IMR-90 (cell line): ENCODE results near the gene GTF3C1. TPM values are rescaled to one million over a fixed set of nuclear protein-coding genes. Genes with fewer than 3 reads are reported as not detected.

ENCODE experiments used
- ATAC-seq: fragments of 200-7000 bp; cut with Tn5 transposase; 2 replicates; pipeline ENCODE4 v1.9.1; 2020; ENCODE audit warnings: low read depth, mild to moderate bottlenecking, moderate library complexity
- BruUV-seq: library from RNA; stranded (reverse); fragments of 400-500 nt; replicated peaks from 2 replicates; lab custom pipeline; 2021; lab: Mats Ljungman, UMichigan
- CTCF ChIA-PET: fragments of 300-600 bp; formaldehyde crosslinking; extraction: SDS; loops from one replicate; lab custom pipeline; 2021; ENCODE audit warnings: antibody characterized with exemption; lab: Yijun Ruan, JAX
- POLR2A ChIA-PET: fragments of 300-600 bp; sonication (Branson Sonifier 250); formaldehyde crosslinking; loops from one replicate; lab custom pipeline; 2022; ENCODE audit warnings: antibody characterized with exemption; ENCODE audit not compliant: unreplicated experiment; lab: Charles Lee
- DNase-seq: peaks from one replicate; pipeline ENCODE4 v3.0.0; 2013
- H2AFZ ChIP-seq: replicated peaks from 2 replicates; pipeline ENCODE3; 2013; ENCODE audit warnings: low read length, mild to moderate bottlenecking; ENCODE audit not compliant: poor library complexity
- H2AK5ac ChIP-seq: 2 replicates; pipeline ENCODE4 v1.6.1; 2013; ENCODE audit warnings: low read depth, low read length, inconsistent platforms
- H2AK9ac ChIP-seq: replicated peaks from 2 replicates; pipeline ENCODE3; 2013; ENCODE audit warnings: mild to moderate bottlenecking, low read depth, low read length, moderate library complexity; ENCODE audit not compliant: poor library complexity
- H2BK120ac ChIP-seq: 2 replicates; pipeline ENCODE4 v1.6.1; 2013; ENCODE audit warnings: low read depth, low read length, inconsistent platforms
- H2BK15ac ChIP-seq: 3 replicates; pipeline ENCODE4 v1.6.1; 2013; ENCODE audit warnings: low read depth, low read length, inconsistent platforms
- H2BK20ac ChIP-seq: 2 replicates; pipeline ENCODE4 v1.6.1; 2013; ENCODE audit warnings: low read depth, mild to moderate bottlenecking, inconsistent platforms, low read length, moderate library complexity
- H2BK5ac ChIP-seq: 2 replicates; pipeline ENCODE4 v1.6.1; 2013; ENCODE audit warnings: mild to moderate bottlenecking, low read depth, low read length, inconsistent platforms; ENCODE audit not compliant: poor library complexity, severe bottlenecking
- H3K14ac ChIP-seq: replicated peaks from 2 replicates; pipeline ENCODE4 v1.6.1; 2013; ENCODE audit warnings: low read depth, low read length, inconsistent platforms
- H3K18ac ChIP-seq: 2 replicates; pipeline ENCODE4 v1.6.1; 2013; ENCODE audit warnings: low read depth, low read length, control low read depth
- H3K23ac ChIP-seq: 2 replicates; pipeline ENCODE4 v1.6.1; 2013; ENCODE audit warnings: low read depth, low read length, inconsistent platforms
- H3K27ac ChIP-seq: 2 replicates; pipeline ENCODE4 v1.5.1; 2013; ENCODE audit warnings: mild to moderate bottlenecking, control low read depth, low read length; ENCODE audit not compliant: insufficient read depth
- H3K27me3 ChIP-seq: 2 replicates; pipeline ENCODE4 v1.6.1; 2013; ENCODE audit warnings: low read length; ENCODE audit not compliant: control insufficient read depth, insufficient read depth
- H3K36me3 ChIP-seq: 2 replicates; pipeline ENCODE4 v1.6.1; 2013; ENCODE audit warnings: low read length, mixed read lengths; ENCODE audit not compliant: control insufficient read depth, insufficient read depth
- H3K4ac ChIP-seq: 2 replicates; pipeline ENCODE4 v1.6.1; 2013; ENCODE audit warnings: low read depth, low read length, inconsistent platforms
- H3K4me1 ChIP-seq: 2 replicates; pipeline ENCODE4 v1.6.1; 2013; ENCODE audit warnings: low read length, mixed read lengths; ENCODE audit not compliant: control insufficient read depth, insufficient read depth
- H3K4me2 ChIP-seq: 2 replicates; pipeline ENCODE4 v1.6.1; 2013; ENCODE audit warnings: low read depth, mild to moderate bottlenecking, control low read depth, low read length, moderate library complexity
- H3K4me3 ChIP-seq: 2 replicates; pipeline ENCODE4 v1.5.1; 2013; ENCODE audit warnings: low read depth, mild to moderate bottlenecking, control low read depth, low read length, moderate library complexity; ENCODE audit not compliant: insufficient read depth
- H3K56ac ChIP-seq: 2 replicates; pipeline ENCODE4 v1.6.1; 2013; ENCODE audit warnings: low read length, inconsistent platforms; ENCODE audit not compliant: insufficient read depth; ENCODE audit errors: extremely low read depth
- H3K79me1 ChIP-seq, 2 experiments: 2 replicates each; pipeline ENCODE4 v1.6.1; 2013; ENCODE audit warnings: low read length in 2 of 2, inconsistent platforms in 1 of 2, low read depth in 1 of 2
- H3K9ac ChIP-seq: 2 replicates; pipeline ENCODE4 v1.6.1; 2013; ENCODE audit warnings: low read depth, low read length, control low read depth
- H3K9me1 ChIP-seq: 2 replicates; pipeline ENCODE4 v1.6.1; 2013; ENCODE audit warnings: low read length, inconsistent platforms; ENCODE audit not compliant: insufficient read depth
- H3K9me3 ChIP-seq: 2 replicates; pipeline ENCODE4 v1.6.1; 2013; ENCODE audit warnings: low read length; ENCODE audit not compliant: control insufficient read depth, insufficient read depth
- H4K20me1 ChIP-seq: 2 replicates; pipeline ENCODE4 v1.6.1; 2013; ENCODE audit warnings: low read length, inconsistent platforms; ENCODE audit not compliant: insufficient read depth
- H4K5ac ChIP-seq: 2 replicates; pipeline ENCODE4 v1.6.1; 2013; ENCODE audit warnings: mild to moderate bottlenecking, low read depth, low read length, control low read depth
- H4K8ac ChIP-seq, 2 experiments: 2 replicates each; pipeline ENCODE4 v1.6.1; 2013; ENCODE audit warnings: low read depth in 2 of 2, low read length in 2 of 2, control low read depth in 1 of 2, inconsistent platforms in 1 of 2
- H4K91ac ChIP-seq: 2 replicates; pipeline ENCODE4 v1.6.1; 2013; ENCODE audit warnings: low read depth, low read length, inconsistent platforms; ENCODE audit not compliant: insufficient read depth
- BHLHE40 ChIP-seq: fragments of 150-350 bp; IDR thresholded peaks from 2 replicates; pipeline ENCODE4 v1.6.1; 2016; ENCODE audit warnings: mild to moderate bottlenecking, low read depth, low read length
- CEBPB ChIP-seq: IDR thresholded peaks from 2 replicates; pipeline ENCODE4 v1.6.1; 2012; ENCODE audit warnings: low read depth, low read length, improper control_type of control experiment
- CHD1 ChIP-seq: IDR thresholded peaks from 2 replicates; pipeline ENCODE4 v1.6.1; 2012; ENCODE audit warnings: low read depth, low read length, improper control_type of control experiment
- FOS ChIP-seq: fragments of 150-350 bp; IDR thresholded peaks from 2 replicates; pipeline ENCODE4 v1.6.1; 2016; ENCODE audit warnings: low read depth, low read length
- MAFK ChIP-seq: IDR thresholded peaks from 2 replicates; pipeline ENCODE4 v1.6.1; 2012; ENCODE audit warnings: low read depth, low read length, improper control_type of control experiment
- MAZ ChIP-seq: IDR thresholded peaks from 2 replicates; pipeline ENCODE4 v1.6.1; 2012; ENCODE audit warnings: low read depth, mild to moderate bottlenecking, low read length, improper control_type of control experiment, moderate library complexity, borderline replicate concordance
- MXI1 ChIP-seq: IDR thresholded peaks from 2 replicates; pipeline ENCODE4 v1.6.1; 2012; ENCODE audit warnings: low read depth, mild to moderate bottlenecking, low read length, moderate library complexity, borderline replicate concordance
- NFE2L2 ChIP-seq: fragments of 150-350 bp; IDR thresholded peaks from 2 replicates; pipeline ENCODE4 v1.6.1; 2016; ENCODE audit warnings: low read depth, mild to moderate bottlenecking, low read length
- POLR2A ChIP-seq: IDR thresholded peaks from 2 replicates; pipeline ENCODE4 v1.6.1; 2012; ENCODE audit warnings: mild to moderate bottlenecking, low read depth, low read length
- RAD21 ChIP-seq: IDR thresholded peaks from 2 replicates; pipeline ENCODE4 v1.6.1; 2012; ENCODE audit warnings: low read length, improper control_type of control experiment
- RCOR1 ChIP-seq: IDR thresholded peaks from 2 replicates; pipeline ENCODE4 v1.6.1; 2012; ENCODE audit warnings: mild to moderate bottlenecking, low read length, improper control_type of control experiment; ENCODE audit not compliant: insufficient replicate concordance
- RFX5 ChIP-seq: IDR thresholded peaks from 2 replicates; pipeline ENCODE4 v1.8.0; 2012; ENCODE audit warnings: low read depth, mild to moderate bottlenecking, low read length, moderate library complexity
- SMC3 ChIP-seq: fragments of 150-350 bp; IDR thresholded peaks from 2 replicates; pipeline ENCODE4 v1.6.1; 2016; ENCODE audit warnings: low read depth, mild to moderate bottlenecking, antibody characterized with exemption, low read length, moderate library complexity
- WGBS, 2 experiments: methylation state at CpG; one replicate each; pipeline versions ENCODE4 v1.1.5 to v1.1.7; 2013; ENCODE audit warnings: missing lambda C conversion rate in 2 of 2; ENCODE audit not compliant: insufficient read length in 1 of 2; ENCODE audit errors: extremely low coverage in 2 of 2; 5-methylcytosine and 5-hydroxymethylcytosine counted together
- dilution Hi-C: fragments of 300-500 bp; cut with HindIII; formaldehyde crosslinking; loops from one replicate; pipeline ENCODE4 v1.14.3; 2018; ENCODE audit warnings: low sequenced_read_pairs; ENCODE audit not compliant: unreplicated experiment
- in situ Hi-C: fragments of 300-500 bp; cut with MboI; formaldehyde crosslinking; loops from 3 replicates; pipeline ENCODE4 v1.14.3; 2019; ENCODE audit warnings: low sequenced_read_pairs, inconsistent platforms, mixed read lengths
- intact Hi-C: fragments of 100-400 bp; cut with micrococcal nuclease; formaldehyde crosslinking; loops from 2 replicates; pipeline ENCODE4 v1.10.0; 2022
- polyA plus RNA-seq, 3 experiments: library from polyadenylated mRNA; depleted of rRNA; stranded (reverse); fragments of >200 nt; gene quantifications; 2 replicates each; pipeline ENCODE4 v1.2.3, GENCODE V29; 2012; ENCODE audit warnings: low replicate concordance in 1 of 3
- total RNA-seq: library from RNA; depleted of rRNA; stranded (reverse); fragments of >200 nt; gene quantifications from 2 replicates; pipeline ENCODE4 v1.2.3, GENCODE V29; 2012
- TF ChIP-seq, protein P1 (sequence below): conservative IDR thresholded peaks from 2 replicates; pipeline ENCODE4 v1.5.1; 2012; ENCODE audit warnings: mild to moderate bottlenecking, low read depth, low read length, improper control_type of control experiment
- TF ChIP-seq, protein P2 (sequence below): fragments of 150-350 bp; IDR thresholded peaks from 2 replicates; pipeline ENCODE4 v1.6.1; 2017; ENCODE audit warnings: mild to moderate bottlenecking, antibody characterized with exemption, low read length, low read depth
- TF ChIP-seq, protein P3 (sequence below): fragments of 150-350 bp; IDR thresholded peaks from 2 replicates; pipeline ENCODE4 v1.6.1; 2016; ENCODE audit warnings: low read depth, mild to moderate bottlenecking, low read length, moderate library complexity, borderline replicate concordance

Gene GTF3C1
- total and polyA plus RNA-seq, 2 of the 4 experiments (the other 2 are of a cell fraction): 50.8 to 68.1 TPM

DNA sequence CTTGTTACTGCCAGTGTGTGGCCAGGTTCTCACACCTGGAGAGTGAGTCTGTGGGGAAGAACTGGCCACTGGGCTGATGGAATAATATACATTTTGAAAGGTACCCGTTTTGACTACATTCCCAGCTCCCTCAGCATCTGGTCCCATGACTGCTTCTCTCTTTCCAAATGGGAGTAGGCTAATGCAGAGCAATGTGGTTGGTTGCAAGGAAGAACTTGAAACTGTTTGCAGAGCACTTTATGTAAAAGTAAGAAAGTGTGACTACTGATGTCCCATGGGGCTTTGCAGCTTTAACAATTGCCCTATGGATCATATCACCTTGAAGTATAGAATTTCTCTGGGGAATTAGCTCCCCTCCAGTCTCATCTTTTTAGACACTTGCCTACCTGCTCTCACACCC is 9.2 kb upstream of the GTF3C1 start:
- H3K4me3 ChIP-seq: no peak overlapping the region
- peaks cover 4% of the 10 kb centered on the region; the same call in 1 of the 2 replicates for H4K20me1 ChIP-seq
- H4K8ac ChIP-seq: no peak overlapping the region
- no peak overlapping the region for H3K23ac ChIP-seq
- WGBS, 2 experiments: no CpG with 5 or more reads among the region's 1 CpG
- H3K9me1 ChIP-seq: peaks cover 6% of the 10 kb centered on the region; the same call in 1 of the 2 replicates
- no peak overlapping the region for H3K14ac ChIP-seq
- H2BK120ac ChIP-seq: no peak overlapping the region
- no peak overlapping the region for H3K9ac ChIP-seq
- no peak overlapping the region for H4K5ac ChIP-seq
- no peak overlapping the region for H3K27ac ChIP-seq
- H2BK5ac ChIP-seq: no peak overlapping the region
- H3K79me1 ChIP-seq: peaks cover 21 to 43% of the 10 kb centered on the region in 2 experiments
- H2BK15ac ChIP-seq: no peak overlapping the region
- no peak overlapping the region for H3K4ac ChIP-seq
- no peak overlapping the region for H2AK9ac ChIP-seq
- no peak overlapping the region for H3K56ac ChIP-seq
- ChIA-PET POLR2A (no interaction called here), CTCF (no interaction called here)
- in situ Hi-C loops (no loop called here), intact Hi-C loops (no loop called here), dilution Hi-C loops (no loop called here)
- DNase-seq: no peak
- H4K91ac ChIP-seq: no peak overlapping the region
- H3K36me3 ChIP-seq: no peaks in the 10 kb centered on the region
- H2AK5ac ChIP-seq: no peak overlapping the region; the same call in 1 of the 2 replicates
- no TSS peak for BruUV-seq
- H3K27me3 ChIP-seq: no peaks in the 10 kb centered on the region
- no peak overlapping the region for H3K4me2 ChIP-seq
- TF ChIP-seq POLR2A (no peak), FOS (no peak), RFX5 (no peak), RCOR1 (no peak), BHLHE40 (no peak), MAZ (no peak), CEBPB (no peak), MAFK (no peak), MXI1 (no peak), NFE2L2 (no peak), SMC3 (no peak), RAD21 (no peak), CHD1 (no peak)
- TF ChIP-seq, protein P1, sequence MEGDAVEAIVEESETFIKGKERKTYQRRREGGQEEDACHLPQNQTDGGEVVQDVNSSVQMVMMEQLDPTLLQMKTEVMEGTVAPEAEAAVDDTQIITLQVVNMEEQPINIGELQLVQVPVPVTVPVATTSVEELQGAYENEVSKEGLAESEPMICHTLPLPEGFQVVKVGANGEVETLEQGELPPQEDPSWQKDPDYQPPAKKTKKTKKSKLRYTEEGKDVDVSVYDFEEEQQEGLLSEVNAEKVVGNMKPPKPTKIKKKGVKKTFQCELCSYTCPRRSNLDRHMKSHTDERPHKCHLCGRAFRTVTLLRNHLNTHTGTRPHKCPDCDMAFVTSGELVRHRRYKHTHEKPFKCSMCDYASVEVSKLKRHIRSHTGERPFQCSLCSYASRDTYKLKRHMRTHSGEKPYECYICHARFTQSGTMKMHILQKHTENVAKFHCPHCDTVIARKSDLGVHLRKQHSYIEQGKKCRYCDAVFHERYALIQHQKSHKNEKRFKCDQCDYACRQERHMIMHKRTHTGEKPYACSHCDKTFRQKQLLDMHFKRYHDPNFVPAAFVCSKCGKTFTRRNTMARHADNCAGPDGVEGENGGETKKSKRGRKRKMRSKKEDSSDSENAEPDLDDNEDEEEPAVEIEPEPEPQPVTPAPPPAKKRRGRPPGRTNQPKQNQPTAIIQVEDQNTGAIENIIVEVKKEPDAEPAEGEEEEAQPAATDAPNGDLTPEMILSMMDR: no peak
- TF ChIP-seq, protein P2, sequence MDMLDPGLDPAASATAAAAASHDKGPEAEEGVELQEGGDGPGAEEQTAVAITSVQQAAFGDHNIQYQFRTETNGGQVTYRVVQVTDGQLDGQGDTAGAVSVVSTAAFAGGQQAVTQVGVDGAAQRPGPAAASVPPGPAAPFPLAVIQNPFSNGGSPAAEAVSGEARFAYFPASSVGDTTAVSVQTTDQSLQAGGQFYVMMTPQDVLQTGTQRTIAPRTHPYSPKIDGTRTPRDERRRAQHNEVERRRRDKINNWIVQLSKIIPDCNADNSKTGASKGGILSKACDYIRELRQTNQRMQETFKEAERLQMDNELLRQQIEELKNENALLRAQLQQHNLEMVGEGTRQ: no peak
- TF ChIP-seq, protein P3, sequence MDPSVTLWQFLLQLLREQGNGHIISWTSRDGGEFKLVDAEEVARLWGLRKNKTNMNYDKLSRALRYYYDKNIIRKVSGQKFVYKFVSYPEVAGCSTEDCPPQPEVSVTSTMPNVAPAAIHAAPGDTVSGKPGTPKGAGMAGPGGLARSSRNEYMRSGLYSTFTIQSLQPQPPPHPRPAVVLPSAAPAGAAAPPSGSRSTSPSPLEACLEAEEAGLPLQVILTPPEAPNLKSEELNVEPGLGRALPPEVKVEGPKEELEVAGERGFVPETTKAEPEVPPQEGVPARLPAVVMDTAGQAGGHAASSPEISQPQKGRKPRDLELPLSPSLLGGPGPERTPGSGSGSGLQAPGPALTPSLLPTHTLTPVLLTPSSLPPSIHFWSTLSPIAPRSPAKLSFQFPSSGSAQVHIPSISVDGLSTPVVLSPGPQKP: no peak
- H2AFZ ChIP-seq: no peak overlapping the region
- no peak for ATAC-seq
- H3K18ac ChIP-seq: no peak overlapping the region
- H3K9me3 ChIP-seq: no peaks in the 10 kb centered on the region
- H3K4me1 ChIP-seq: no peaks in the 10 kb centered on the region
- H2BK20ac ChIP-seq: no peak overlapping the region
